Skeletal muscle satellite cell (primary cell): ENCODE data around the gene MRC2.

Experiments used
- H3K27me3 ChIP-seq: 2 replicates; pipeline ENCODE4 v1.7.0; 2013; ENCODE audit warnings: low read length; ENCODE audit not compliant: control insufficient read depth, insufficient read depth
- H3K36me3 ChIP-seq: 2 replicates; pipeline ENCODE4 v1.7.0; 2013; ENCODE audit warnings: mild to moderate bottlenecking, control low read depth, low read length; ENCODE audit not compliant: insufficient read depth
- H3K4me1 ChIP-seq: 2 replicates; pipeline ENCODE4 v1.7.0; 2013; ENCODE audit warnings: low read length; ENCODE audit not compliant: control insufficient read depth, insufficient read depth
- H3K4me2 ChIP-seq: 2 replicates; pipeline ENCODE4 v1.7.0; 2013; ENCODE audit warnings: mild to moderate bottlenecking, low read length
- H3K4me3 ChIP-seq: 2 replicates; pipeline ENCODE4 v1.7.0; 2013; ENCODE audit warnings: low read length
- H3K9ac ChIP-seq: 2 replicates; pipeline ENCODE4 v1.7.0; 2013; ENCODE audit warnings: mild to moderate bottlenecking, low read depth, low read length, moderate library complexity
- H3K9me3 ChIP-seq: replicated peaks from 2 replicates; pipeline ENCODE4 v1.7.0; 2013; ENCODE audit warnings: mild to moderate bottlenecking, control low read depth, low read length

MRC2 gene

DNA sequence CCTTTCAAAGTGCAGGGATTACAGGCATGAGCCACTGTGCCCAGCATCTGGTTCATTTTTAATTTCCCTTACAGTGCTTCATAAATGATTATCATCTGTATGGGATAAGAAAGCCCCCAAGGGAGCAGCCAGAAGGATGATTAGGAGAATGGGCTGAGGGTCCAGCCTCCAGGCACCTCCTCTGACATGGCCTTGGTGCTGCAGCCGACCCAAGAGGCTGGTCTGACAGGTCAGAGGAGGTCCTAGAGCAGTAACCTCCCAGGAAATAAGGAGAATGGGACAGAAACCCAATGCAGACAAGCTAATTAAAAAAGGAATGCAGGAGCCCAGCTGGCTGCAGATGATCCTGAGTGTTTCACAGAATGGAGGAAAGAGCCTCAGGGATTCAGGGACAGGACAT is 29.0 kb downstream of the MRC2 start:
- no peaks in the 10 kb centered on the region for H3K27me3 ChIP-seq
- no peak overlapping the region for H3K4me2 ChIP-seq
- H3K9me3 ChIP-seq: peaks cover 5% of the 10 kb centered on the region
- H3K36me3 ChIP-seq: peaks cover 41% of the 10 kb centered on the region
- no peak overlapping the region for H3K4me3 ChIP-seq
- H3K9ac ChIP-seq: no peak overlapping the region
- H3K4me1 ChIP-seq: peaks cover 40% of the 10 kb centered on the region

DNA sequence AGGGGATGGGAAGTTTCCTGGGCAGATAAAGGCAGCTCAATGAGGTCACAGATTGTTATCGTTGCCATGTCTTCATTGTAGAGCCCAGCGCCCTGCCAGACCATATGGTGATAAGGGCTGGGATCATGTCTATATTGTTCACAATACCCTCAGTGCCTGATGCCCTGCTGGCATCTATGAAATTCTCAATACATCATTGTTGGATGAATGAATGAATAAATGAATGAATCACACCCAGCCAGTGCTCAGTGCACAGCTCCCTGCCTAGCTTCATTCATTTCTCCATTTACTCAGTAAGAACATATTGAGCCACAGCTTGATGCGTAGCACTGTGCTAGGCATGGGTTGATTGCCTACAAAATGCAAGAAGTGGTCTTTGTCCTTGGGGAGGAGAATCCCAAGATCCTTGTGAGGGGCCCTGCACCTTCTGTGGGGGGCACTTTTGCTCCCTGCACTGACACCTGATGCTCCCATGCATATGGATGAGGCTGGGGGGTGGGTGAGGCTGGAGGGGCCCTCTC is 29.7 kb downstream of the MRC2 start:
- H3K27me3 ChIP-seq: no peaks in the 10 kb centered on the region
- H3K4me1 ChIP-seq: peaks cover 32% of the 10 kb centered on the region
- no peak overlapping the region for H3K4me2 ChIP-seq
- H3K9ac ChIP-seq: no peak overlapping the region
- peaks cover 5% of the 10 kb centered on the region for H3K9me3 ChIP-seq
- peaks cover 41% of the 10 kb centered on the region for H3K36me3 ChIP-seq
- no peak overlapping the region for H3K4me3 ChIP-seq

DNA sequence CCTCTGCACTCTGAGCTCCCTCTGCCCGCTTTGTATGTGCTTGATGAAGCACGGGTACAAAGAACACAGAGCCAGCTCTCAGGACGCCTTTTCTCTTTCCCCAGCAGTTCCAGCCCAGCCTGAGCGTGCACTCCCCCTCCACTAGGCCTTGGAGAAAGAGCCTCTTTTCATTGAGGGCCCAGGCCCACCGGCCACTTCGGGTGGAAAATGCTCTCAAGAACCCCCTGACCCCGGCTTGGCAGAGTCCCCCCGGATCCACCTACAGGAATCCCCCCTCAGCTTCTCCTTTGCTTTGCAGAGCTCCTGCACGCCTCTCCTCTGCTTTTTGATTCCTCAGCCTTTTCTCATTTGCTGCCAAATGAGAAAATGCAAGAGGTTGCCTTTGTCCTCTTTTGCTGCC is 30.2 kb downstream of the MRC2 start:
- Histone ChIP-seq H3K9me3 (peaks cover 5% of the 10 kb centered on the region), H3K36me3 (peaks cover 41% of the 10 kb centered on the region), H3K9ac (no peak overlapping the region), H3K4me1 (peaks cover 29% of the 10 kb centered on the region), H3K4me2 (no peak overlapping the region), H3K4me3 (no peak overlapping the region), H3K27me3 (no peaks in the 10 kb centered on the region)

DNA sequence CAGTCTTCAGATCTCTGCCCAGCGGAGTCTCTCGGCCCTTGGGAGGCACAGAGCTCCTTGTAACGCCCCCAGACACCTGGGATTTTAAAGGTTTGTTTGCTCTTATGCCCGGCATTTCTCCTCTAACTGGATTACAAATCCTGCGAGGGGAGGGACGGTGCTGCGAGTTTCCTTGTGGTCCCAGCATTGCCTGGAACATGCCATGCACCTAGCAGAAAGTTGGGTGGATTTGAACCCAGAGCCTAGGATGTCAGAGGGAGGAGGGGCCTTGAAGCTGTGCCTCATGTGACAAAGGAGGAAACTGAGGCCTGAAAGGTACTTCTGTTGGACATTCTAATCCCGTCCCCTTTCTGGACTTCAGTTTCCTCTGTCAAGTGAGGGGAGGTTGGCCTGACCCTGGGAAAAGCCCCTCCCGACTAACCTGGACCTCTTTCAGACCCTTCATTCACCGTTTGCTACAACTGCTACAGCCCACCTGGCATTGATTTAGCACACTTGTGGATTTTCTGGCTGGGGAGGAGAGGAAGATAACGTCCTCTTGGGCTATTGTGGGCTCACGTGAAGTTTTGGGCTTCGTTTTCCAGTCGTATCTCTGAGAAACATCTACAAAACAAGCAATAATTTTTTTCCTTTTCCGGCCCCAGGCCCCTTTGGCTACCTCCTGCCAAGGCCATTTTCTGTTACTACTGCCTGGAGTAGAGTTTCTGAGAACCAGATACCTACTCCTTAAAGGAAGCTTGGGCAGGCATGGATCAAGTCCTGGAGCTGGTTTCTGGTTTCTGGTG is 30.9 kb downstream of the MRC2 start:
- H3K4me1 ChIP-seq: peaks cover 23% of the 10 kb centered on the region
- H3K9ac ChIP-seq: no peak overlapping the region
- peaks cover 5% of the 10 kb centered on the region for H3K9me3 ChIP-seq
- no peak overlapping the region for H3K4me3 ChIP-seq
- H3K36me3 ChIP-seq: peaks cover 41% of the 10 kb centered on the region
- no peaks in the 10 kb centered on the region for H3K27me3 ChIP-seq
- H3K4me2 ChIP-seq: no peak overlapping the region

DNA sequence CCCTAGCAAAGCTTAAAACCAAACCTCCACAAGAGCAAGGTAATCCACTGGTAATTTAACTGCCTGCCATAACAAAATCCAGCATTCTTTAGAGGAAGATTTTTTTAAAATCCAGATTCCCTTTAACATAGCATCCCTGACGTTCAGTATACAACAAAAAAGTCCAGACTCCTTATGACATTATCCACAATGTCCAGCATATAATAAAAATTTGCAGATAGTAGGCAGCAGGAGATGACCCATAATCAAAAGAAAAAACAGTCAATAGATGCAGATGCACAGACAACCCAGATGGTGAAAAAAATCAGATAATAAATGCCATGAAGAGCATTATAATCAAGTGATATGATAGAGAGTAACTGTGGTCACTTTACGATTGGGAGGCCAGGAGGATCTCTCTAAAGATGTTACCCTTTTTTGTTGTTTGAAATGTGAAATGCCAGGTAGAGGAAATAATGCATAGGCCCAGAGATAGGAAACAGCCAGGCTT is 33.2 kb downstream of the MRC2 start:
- Histone ChIP-seq H3K27me3 (no peaks in the 10 kb centered on the region), H3K9ac (no peak overlapping the region), H3K4me1 (peaks cover 8% of the 10 kb centered on the region), H3K4me2 (no peak overlapping the region), H3K36me3 (peaks cover 52% of the 10 kb centered on the region), H3K4me3 (no peak overlapping the region), H3K9me3 (peaks cover 5% of the 10 kb centered on the region)

DNA sequence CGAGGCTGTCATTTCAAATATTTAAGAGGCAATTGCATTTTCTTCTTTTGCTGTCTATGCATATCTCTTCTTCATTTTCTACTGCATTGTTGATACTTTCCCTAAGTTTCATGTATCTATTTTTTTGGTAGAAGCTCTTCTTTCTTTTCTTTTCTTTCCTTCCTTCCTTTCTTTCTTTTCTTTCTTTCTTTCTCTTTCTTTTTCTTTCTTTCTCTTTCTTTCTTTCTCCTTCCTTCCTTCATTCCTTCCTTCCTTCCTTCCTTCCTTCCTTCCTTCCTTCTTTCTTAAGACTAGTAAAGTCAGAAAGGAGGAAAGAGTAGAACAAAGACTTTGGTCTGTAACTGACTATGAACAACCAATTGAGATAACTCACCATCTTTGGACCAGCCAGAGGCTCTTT is 33.9 kb downstream of the MRC2 start:
- peaks cover 57% of the 10 kb centered on the region for H3K36me3 ChIP-seq
- H3K4me1 ChIP-seq: peaks cover 8% of the 10 kb centered on the region
- no peak overlapping the region for H3K9ac ChIP-seq
- H3K27me3 ChIP-seq: no peaks in the 10 kb centered on the region
- H3K4me3 ChIP-seq: no peak overlapping the region
- H3K9me3 ChIP-seq: peaks cover 5% of the 10 kb centered on the region
- no peak overlapping the region for H3K4me2 ChIP-seq

DNA sequence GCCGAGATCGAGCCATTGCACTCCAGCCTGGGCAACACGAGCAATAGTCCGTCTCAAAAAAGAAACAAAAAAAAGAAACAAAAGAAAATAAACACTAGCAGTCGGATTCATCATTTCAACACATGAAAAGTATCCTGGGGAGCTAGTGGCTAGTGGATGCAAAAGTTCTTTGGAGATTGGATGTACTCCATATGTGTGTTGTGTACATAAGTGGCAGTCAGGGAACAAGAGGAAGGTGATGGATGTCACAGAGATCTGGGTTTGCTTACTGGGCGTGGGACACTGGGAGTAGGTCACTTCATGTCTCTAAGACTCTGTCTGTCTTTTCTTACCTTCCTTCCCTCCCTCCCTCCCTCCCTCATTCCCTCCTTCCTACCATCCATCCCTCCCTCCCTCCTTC is 35.4 kb downstream of the MRC2 start:
- no peak overlapping the region for H3K9ac ChIP-seq
- H3K27me3 ChIP-seq: no peaks in the 10 kb centered on the region
- H3K4me3 ChIP-seq: no peak overlapping the region
- H3K36me3 ChIP-seq: peaks cover 61% of the 10 kb centered on the region
- no peak overlapping the region for H3K4me2 ChIP-seq
- peaks cover 5% of the 10 kb centered on the region for H3K9me3 ChIP-seq
- H3K4me1 ChIP-seq: no peaks in the 10 kb centered on the region

DNA sequence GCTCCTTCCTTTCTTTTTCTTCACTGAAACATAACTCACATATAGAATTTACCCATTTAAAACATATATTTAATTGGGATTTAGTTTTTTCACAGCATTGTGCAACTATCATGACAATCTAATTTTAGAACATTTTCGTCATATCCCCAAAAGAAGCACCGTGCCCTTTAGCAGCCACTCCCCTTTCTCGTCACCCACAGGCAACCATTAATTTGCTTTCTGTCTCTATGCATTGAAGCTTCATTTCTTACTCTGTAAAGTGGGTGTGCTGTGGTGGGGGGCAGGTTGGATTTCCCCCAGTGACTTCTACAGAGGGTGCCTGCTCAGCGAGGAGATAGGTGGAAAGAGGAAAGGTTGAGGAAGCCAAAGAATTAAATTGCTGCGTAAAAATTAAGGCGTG is 35.8 kb downstream of the MRC2 start:
- no peak overlapping the region for H3K4me3 ChIP-seq
- H3K9ac ChIP-seq: no peak overlapping the region
- H3K9me3 ChIP-seq: peaks cover 5% of the 10 kb centered on the region
- H3K36me3 ChIP-seq: peaks cover 59% of the 10 kb centered on the region
- H3K27me3 ChIP-seq: no peaks in the 10 kb centered on the region
- H3K4me1 ChIP-seq: no peaks in the 10 kb centered on the region
- no peak overlapping the region for H3K4me2 ChIP-seq

DNA sequence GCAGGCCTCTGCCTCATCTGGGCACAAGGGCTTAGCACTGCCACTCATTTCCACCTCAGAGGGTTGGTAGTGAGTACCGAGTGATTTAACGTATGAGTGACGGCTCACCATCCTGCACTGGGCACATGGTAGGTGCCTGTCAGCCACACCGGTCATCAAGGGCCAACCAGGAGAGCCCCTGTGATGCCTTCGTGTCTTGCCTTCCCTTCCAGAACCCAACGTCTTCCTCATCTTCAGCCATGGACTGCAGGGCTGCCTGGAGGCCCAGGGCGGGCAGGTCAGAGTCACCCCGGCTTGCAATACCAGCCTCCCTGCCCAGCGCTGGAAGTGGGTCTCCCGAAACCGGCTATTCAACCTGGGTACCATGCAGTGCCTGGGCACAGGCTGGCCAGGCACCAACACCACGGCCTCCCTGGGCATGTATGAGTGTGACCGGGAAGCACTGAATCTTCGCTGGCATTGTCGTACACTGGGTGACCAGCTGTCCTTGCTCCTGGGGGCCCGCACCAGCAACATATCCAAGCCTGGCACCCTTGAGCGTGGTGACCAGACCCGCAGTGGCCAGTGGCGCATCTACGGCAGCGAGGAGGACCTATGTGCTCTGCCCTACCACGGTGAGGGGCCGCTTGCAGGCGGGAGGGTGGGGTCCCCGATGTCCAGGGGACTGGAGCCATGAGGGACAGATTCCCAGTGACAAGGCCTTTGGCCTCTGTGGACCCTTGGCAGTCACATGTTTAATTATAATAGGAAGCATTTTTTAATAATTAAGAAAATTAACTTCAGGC is 37.1 kb downstream of the MRC2 start:
- no peaks in the 10 kb centered on the region for H3K4me1 ChIP-seq
- no peaks in the 10 kb centered on the region for H3K27me3 ChIP-seq
- H3K36me3 ChIP-seq: peaks cover 54% of the 10 kb centered on the region
- no peak overlapping the region for H3K9ac ChIP-seq
- H3K4me2 ChIP-seq: no peak overlapping the region
- peaks cover 5% of the 10 kb centered on the region for H3K9me3 ChIP-seq
- H3K4me3 ChIP-seq: no peak overlapping the region

DNA sequence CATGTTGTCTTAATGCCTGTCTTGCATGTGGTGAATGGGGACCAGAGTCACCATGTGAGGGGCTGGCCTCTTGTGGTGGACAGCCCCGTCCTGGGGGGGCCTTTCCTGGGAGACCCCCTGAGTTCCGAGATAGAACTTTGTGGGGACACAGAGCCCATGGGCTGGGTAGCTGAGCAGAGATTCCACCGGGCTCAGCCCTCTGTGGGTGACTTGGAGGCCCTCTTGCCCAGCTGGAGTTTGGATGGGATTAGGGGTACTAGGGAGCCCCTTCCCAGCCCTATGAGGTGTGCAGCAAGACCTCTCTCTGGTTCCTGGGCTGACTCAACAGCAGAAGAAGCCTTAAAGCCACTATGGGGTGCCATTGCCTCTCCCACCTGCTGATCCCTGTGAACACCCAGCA is 38.1 kb downstream of the MRC2 start:
- H3K4me1 ChIP-seq: no peaks in the 10 kb centered on the region
- no peak overlapping the region for H3K9ac ChIP-seq
- no peak overlapping the region for H3K4me3 ChIP-seq
- H3K4me2 ChIP-seq: no peak overlapping the region
- peaks cover 5% of the 10 kb centered on the region for H3K9me3 ChIP-seq
- H3K27me3 ChIP-seq: no peaks in the 10 kb centered on the region
- H3K36me3 ChIP-seq: peaks cover 59% of the 10 kb centered on the region

DNA sequence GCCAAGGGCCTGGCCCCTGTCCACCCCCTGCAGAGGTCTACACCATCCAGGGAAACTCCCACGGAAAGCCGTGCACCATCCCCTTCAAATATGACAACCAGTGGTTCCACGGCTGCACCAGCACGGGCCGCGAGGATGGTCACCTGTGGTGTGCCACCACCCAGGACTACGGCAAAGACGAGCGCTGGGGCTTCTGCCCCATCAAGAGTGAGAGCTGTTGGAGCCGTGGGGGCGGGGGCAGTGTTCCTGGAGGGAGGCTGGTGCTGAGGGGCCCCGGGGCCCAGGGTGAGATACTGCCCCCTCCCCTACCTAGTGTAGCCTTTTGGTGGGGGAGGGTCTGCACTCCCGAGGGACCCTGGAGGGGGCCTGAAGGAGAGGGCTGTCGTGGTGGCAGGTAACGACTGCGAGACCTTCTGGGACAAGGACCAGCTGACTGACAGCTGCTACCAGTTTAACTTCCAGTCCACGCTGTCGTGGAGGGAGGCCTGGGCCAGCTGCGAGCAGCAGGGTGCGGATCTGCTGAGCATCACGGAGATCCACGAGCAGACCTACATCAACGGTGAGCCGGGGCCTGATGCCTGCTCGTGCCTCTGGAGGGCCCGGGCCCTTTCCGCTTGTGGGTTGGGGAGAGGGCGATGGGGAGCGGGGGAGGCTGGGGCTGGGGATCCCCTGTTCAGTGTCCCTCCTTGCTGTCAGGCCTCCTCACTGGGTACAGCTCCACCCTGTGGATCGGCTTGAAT is 38.8 kb downstream of the MRC2 start:
- H3K9ac ChIP-seq: no peak overlapping the region
- H3K4me2 ChIP-seq: no peak overlapping the region
- H3K36me3 ChIP-seq: peaks cover 62% of the 10 kb centered on the region
- no peaks in the 10 kb centered on the region for H3K9me3 ChIP-seq
- no peak overlapping the region for H3K4me3 ChIP-seq
- H3K4me1 ChIP-seq: peaks cover under 1% of the 10 kb centered on the region
- H3K27me3 ChIP-seq: no peaks in the 10 kb centered on the region
